HepG2 (cell line): ENCODE results near the gene TGM5. TPM values are rescaled to one million over a fixed set of nuclear protein-coding genes. Genes with fewer than 3 reads are reported as not detected.

Experiments
- ATAC-seq: fragments of 200-7000 bp; cut with Tn5 transposase; 3 replicates; pipeline ENCODE4 v1.9.1; 2020; ENCODE audit warnings: mild to moderate bottlenecking, moderate library complexity
- BruUV-seq: library from RNA; stranded (reverse); fragments of 400-500 nt; replicated peaks from 2 replicates; lab custom pipeline; 2021; lab: Mats Ljungman, UMichigan
- CTCF ChIA-PET: fragments of 300-600 bp; formaldehyde crosslinking; extraction: SDS; loops from one replicate; lab custom pipeline; 2021; ENCODE audit warnings: low total read pairs, inconsistent platforms, low intra/inter-chr PET ratio; lab: Yijun Ruan, JAX
- POLR2A ChIA-PET: fragments of 350-600 bp; sonication (Branson Sonifier 250); formaldehyde crosslinking; loops from one replicate; lab custom pipeline; 2020; ENCODE audit warnings: antibody characterized with exemption, inconsistent platforms; lab: Yijun Ruan, JAX
- DNase-seq: peaks from one replicate; pipeline ENCODE4 v3.0.0-alpha.2; 2015; ENCODE audit warnings: low spot score
- FAIRE-seq: peaks from 3 replicates; lab custom pipeline; 2011; peaks lifted over from hg19 to GRCh38; lab: Jason Lieb, UNC
- H2AFZ ChIP-seq: one replicate; pipeline ENCODE4 v1.6.1; 2011; ENCODE audit warnings: low read length, inconsistent platforms
- H3K27ac ChIP-seq: fragments of 300-600 bp; 3 replicates; pipeline ENCODE4 v1.8.0; 2011; ENCODE audit warnings: mixed run types, mild to moderate bottlenecking, mixed read lengths, low read length, inconsistent platforms; ENCODE audit not compliant: insufficient read depth; ENCODE audit errors: extremely low read length
- H3K27me3 ChIP-seq, 2 experiments: fragments of 200-600 bp in 1 of 2; 2 replicates in 1 of 2; 3 replicates in 1 of 2; pipeline versions ENCODE4 v1.6.0 to v1.8.0; 2011; ENCODE audit warnings: low read length in 2 of 2, mild to moderate bottlenecking in 2 of 2, moderate library complexity in 2 of 2, inconsistent platforms in 1 of 2; ENCODE audit not compliant: insufficient read depth in 2 of 2, control insufficient read depth in 1 of 2
- H3K36me3 ChIP-seq, 2 experiments: fragments of 200-600 bp in 1 of 2; replicated peaks in 1 of 2; 2 replicates in 1 of 2; 3 replicates in 1 of 2; pipeline versions ENCODE4 v1.5.1 to v1.8.0; 2011; ENCODE audit warnings: low read length in 2 of 2, inconsistent platforms in 1 of 2; ENCODE audit not compliant: insufficient read depth in 2 of 2, control insufficient read depth in 1 of 2
- H3K4me1 ChIP-seq: 2 replicates; pipeline ENCODE4 v1.5.1; 2012; ENCODE audit warnings: low read length, inconsistent platforms; ENCODE audit not compliant: insufficient read depth
- H3K4me2 ChIP-seq: 2 replicates; pipeline ENCODE4 v1.6.0; 2011; ENCODE audit warnings: low read depth, low read length, inconsistent platforms
- H3K4me3 ChIP-seq, 3 experiments: fragments of 200-600 bp in 1 of 3; sonication (generic), shearing (Covaris generic) in 1 of 3; replicated peaks in 1 of 3; 2 replicates each; pipeline ENCODE4 v1.5.1; 2011 to 2016; ENCODE audit warnings: low read length in 3 of 3, inconsistent platforms in 2 of 3, low read depth in 2 of 3, mild to moderate bottlenecking in 2 of 3, control low read depth in 1 of 3, mixed read lengths in 1 of 3; ENCODE audit not compliant: insufficient read depth in 1 of 3
- H3K79me2 ChIP-seq: one replicate; pipeline ENCODE4 v1.6.1; 2011; ENCODE audit warnings: low read length, inconsistent platforms; ENCODE audit not compliant: insufficient read depth
- H3K9ac ChIP-seq: 2 replicates; pipeline ENCODE4 v1.6.0; 2011; ENCODE audit warnings: mild to moderate bottlenecking, low read depth, low read length, inconsistent platforms; ENCODE audit not compliant: insufficient read depth
- H3K9me3 ChIP-seq: 2 replicates; pipeline ENCODE4 v1.5.1; 2012; ENCODE audit warnings: mild to moderate bottlenecking, low read length
- H4K20me1 ChIP-seq: 2 replicates; pipeline ENCODE4 v1.6.0; 2011; ENCODE audit warnings: inconsistent platforms, mild to moderate bottlenecking, low read length, moderate library complexity; ENCODE audit not compliant: insufficient read depth
- MBD4 ChIP-seq: IDR thresholded peaks from 2 replicates; pipeline ENCODE4 v1.6.1; 2012; ENCODE audit warnings: low read length, inconsistent platforms, borderline replicate concordance
- SKI ChIP-seq: fragments of 450-650 bp; IDR thresholded peaks from one replicate; pipeline ENCODE4 v1.6.1; 2018; ENCODE audit warnings: mild to moderate bottlenecking; ENCODE audit not compliant: partially characterized antibody
- SMC3 ChIP-seq: IDR thresholded peaks from 2 replicates; pipeline ENCODE4 v1.6.1; 2011; ENCODE audit warnings: low read length, improper control_type of control experiment
- STAG1 ChIP-seq: sonication (generic); formaldehyde crosslinking; IDR thresholded peaks from 2 replicates; pipeline ENCODE4 v1.4.0; 2020; ENCODE audit warnings: missing genetic modification reagents
- TEAD3 ChIP-seq: optimal IDR thresholded peaks from 2 replicates; pipeline ENCODE3; 2016; ENCODE audit warnings: borderline replicate concordance
- XRCC5 ChIP-seq: fragments of 200-400 bp; formaldehyde crosslinking; optimal IDR thresholded peaks from 2 replicates; pipeline ENCODE3; 2017; ENCODE audit warnings: mild to moderate bottlenecking, low read length
- ZBTB38 ChIP-seq: sonication (generic); formaldehyde crosslinking; IDR thresholded peaks from 2 replicates; pipeline ENCODE4 v1.5.1; 2020; ENCODE audit warnings: mild to moderate bottlenecking, missing genetic modification reagents
- ZNF101 ChIP-seq: sonication (generic); formaldehyde crosslinking; IDR thresholded peaks from 2 replicates; pipeline ENCODE4 v1.4.0; 2020; ENCODE audit warnings: mild to moderate bottlenecking, low read depth, missing genetic modification reagents, borderline replicate concordance
- WGBS: methylation state at CpG from one replicate; pipeline ENCODE4 v1.1.6; 2017; ENCODE audit warnings: low lambda C conversion rate; 5-methylcytosine and 5-hydroxymethylcytosine counted together
- in situ Hi-C: cut with HindIII; loops from 2 replicates; pipeline ENCODE4 v1.10.0; 2017; ENCODE audit warnings: low pct_unique_long_range_greater_than_20kb; ENCODE audit not compliant: extremely low pct_ligation_motif_present
- intact Hi-C: fragments of 100-400 bp; cut with micrococcal nuclease; formaldehyde crosslinking; loops from one replicate; pipeline ENCODE4 v1.10.0; 2022; ENCODE audit not compliant: unreplicated experiment
- polyA plus RNA-seq, 8 experiments: library from polyadenylated mRNA; depleted of rRNA in 3 of 8; stranded (reverse) in 7 of 8; unstranded in 1 of 8; fragments of >200 nt; fragmentation: Illumina TruSeq in 4 of 8; extraction: Trizol in 4 of 8; gene quantifications; 2 replicates each; pipeline versions ENCODE4 v1.2.1 to v1.2.3, GENCODE V29; 2011 to 2016; ENCODE audit warnings: low read depth in 4 of 8, missing spikeins in 1 of 8, mixed read lengths in 1 of 8; ENCODE audit not compliant: insufficient read depth in 1 of 8
- total RNA-seq, 5 experiments: library from RNA; depleted of rRNA; stranded (reverse); fragments of >200 nt; fragmentation: Illumina TruSeq; extraction: Trizol; gene quantifications; 2 replicates each; pipeline ENCODE4 v1.2.3, GENCODE V29; 2016; ENCODE audit warnings: low read depth in 1 of 5
- TF ChIP-seq, protein P1 (sequence below): sonication (generic); formaldehyde crosslinking; IDR thresholded peaks from 2 replicates; pipeline ENCODE4 v1.8.1; 2023; ENCODE audit warnings: mild to moderate bottlenecking, missing genetic modification reagents, borderline replicate concordance
- TF ChIP-seq, protein P2 (sequence below): sonication (generic); formaldehyde crosslinking; IDR thresholded peaks from 2 replicates; pipeline ENCODE4 v1.8.0; 2022; ENCODE audit warnings: mild to moderate bottlenecking, missing genetic modification reagents; ENCODE audit not compliant: insufficient replicate concordance
- TF ChIP-seq, protein P3 (sequence below): sonication (generic); formaldehyde crosslinking; IDR thresholded peaks from 2 replicates; pipeline ENCODE4 v1.5.0; 2020; ENCODE audit warnings: missing genetic modification reagents
- TF ChIP-seq, protein P4 (sequence below): sonication (generic); formaldehyde crosslinking; IDR thresholded peaks from 2 replicates; pipeline ENCODE4 v1.5.0; 2020; ENCODE audit warnings: missing genetic modification reagents, mild to moderate bottlenecking, borderline replicate concordance
- TF ChIP-seq, protein P5 (sequence below): sonication (generic); formaldehyde crosslinking; IDR thresholded peaks from 2 replicates; pipeline ENCODE4 v1.5.0; 2020; ENCODE audit warnings: mild to moderate bottlenecking, missing genetic modification reagents, moderate library complexity

TGM5 gene
- total and polyA plus RNA-seq, 2 of the 13 experiments (the other 11 are each of a cell fraction or from before 2014, with no cell fraction given): 0.18 to 0.65 TPM

DNA sequence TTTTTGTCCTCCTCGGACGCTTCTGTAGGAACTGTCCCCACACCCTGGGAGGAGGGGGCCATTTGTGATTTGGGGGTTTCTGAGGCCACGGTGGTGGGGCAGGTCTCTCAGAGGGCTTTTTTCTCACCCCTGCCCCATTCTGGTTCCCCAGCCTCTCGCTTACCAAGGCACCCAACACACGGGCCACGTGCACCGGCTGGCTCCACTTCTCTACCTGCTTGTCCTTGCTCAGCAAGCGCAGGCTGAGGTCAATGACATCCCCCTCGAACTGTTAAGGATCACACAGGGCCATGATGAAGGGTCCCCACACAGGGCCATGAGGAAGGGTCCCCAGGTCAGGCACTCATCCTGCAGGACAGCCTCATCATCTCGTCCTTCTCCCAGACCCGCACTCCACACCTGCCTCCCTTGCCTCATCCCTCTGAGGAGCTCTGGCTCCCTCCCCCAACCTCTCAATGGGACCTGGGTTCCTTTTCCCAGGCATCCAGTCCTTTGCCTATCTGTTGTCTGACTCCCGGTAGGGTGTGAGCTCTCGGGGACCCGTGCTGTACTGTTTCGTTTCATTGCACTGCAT lies 56.5 kb downstream of the TGM5 start (continued):
- TF ChIP-seq, protein P1, sequence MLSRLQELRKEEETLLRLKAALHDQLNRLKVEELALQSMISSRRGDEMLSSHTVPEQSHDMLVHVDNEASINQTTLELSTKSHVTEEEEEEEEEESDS: no peak

DNA sequence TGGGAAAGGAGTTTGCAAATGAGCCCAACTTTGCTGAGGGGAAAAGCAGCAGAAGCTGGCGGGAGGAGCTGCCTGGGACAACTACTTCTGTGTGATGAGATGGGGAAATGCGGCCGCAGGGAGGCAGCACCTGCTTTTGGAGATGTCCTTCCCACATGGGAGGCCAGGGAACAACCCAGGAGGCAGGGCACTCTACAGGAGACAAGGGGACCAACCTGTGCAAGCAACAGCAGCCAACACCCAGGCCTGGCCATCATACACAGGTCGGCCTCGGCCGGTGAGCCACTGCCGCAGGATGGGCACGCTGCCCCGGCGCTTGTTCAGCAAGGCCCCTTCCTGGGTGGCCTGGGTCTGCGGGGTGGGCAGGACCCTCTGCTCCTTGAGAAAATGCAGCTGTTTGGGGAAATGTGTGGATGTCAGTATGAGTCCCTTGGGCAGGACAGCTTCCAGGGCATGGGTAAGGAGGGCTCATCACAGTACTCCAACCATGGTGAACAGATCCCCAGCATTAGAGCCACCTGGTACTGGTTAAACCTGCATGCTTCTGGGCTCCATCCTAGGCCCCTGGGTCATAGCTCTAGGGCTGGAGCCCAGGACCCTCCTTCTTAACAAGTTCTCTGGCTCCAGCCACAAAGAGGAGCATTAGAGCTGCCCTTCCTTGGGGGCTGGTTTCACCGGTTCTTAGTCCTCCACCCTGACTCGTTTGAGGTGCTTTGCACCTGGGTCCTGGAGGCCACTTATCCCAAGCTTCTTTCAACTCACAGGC lies 57.5 kb downstream of the TGM5 start:
- 10% methylated on average over 5 of the region's 13 CpGs for WGBS
- CTCF ChIA-PET: interaction anchor here (1.8 kb wide), 1 partner anchor 76 kb away, joined by 11 read pairs; no protein-coding TSS in a partner anchor

More for the DNA sequence above, 57.5 kb downstream of the TGM5 start:
- Histone ChIP-seq H3K79me2 (no peaks in the 10 kb centered on the region), H3K9me3 (no peaks in the 10 kb centered on the region), H3K36me3 (no peaks in the 10 kb centered on the region), H3K27ac (no peak overlapping the region), H3K4me3 (no peak overlapping the region), H3K27me3 (peaks cover 1 to 61% of the 10 kb centered on the region in 2 experiments; a peak in 3 of 5 replicates), H3K4me2 (no peak overlapping the region), H3K4me1 (peaks cover under 1% of the 10 kb centered on the region; the same call in 1 of the 2 replicates), H4K20me1 (no peaks in the 10 kb centered on the region), H2AFZ (no peak overlapping the region), H3K9ac (no peak overlapping the region)
- peak; percentile 41 for DNase-seq
- TF ChIP-seq, protein P2, sequence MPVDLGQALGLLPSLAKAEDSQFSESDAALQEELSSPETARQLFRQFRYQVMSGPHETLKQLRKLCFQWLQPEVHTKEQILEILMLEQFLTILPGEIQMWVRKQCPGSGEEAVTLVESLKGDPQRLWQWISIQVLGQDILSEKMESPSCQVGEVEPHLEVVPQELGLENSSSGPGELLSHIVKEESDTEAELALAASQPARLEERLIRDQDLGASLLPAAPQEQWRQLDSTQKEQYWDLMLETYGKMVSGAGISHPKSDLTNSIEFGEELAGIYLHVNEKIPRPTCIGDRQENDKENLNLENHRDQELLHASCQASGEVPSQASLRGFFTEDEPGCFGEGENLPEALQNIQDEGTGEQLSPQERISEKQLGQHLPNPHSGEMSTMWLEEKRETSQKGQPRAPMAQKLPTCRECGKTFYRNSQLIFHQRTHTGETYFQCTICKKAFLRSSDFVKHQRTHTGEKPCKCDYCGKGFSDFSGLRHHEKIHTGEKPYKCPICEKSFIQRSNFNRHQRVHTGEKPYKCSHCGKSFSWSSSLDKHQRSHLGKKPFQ: no peak
- peak; percentile 66 for TF ChIP-seq STAG1
- peak; percentile 32 for TF ChIP-seq XRCC5
- TF ChIP-seq, protein P3, sequence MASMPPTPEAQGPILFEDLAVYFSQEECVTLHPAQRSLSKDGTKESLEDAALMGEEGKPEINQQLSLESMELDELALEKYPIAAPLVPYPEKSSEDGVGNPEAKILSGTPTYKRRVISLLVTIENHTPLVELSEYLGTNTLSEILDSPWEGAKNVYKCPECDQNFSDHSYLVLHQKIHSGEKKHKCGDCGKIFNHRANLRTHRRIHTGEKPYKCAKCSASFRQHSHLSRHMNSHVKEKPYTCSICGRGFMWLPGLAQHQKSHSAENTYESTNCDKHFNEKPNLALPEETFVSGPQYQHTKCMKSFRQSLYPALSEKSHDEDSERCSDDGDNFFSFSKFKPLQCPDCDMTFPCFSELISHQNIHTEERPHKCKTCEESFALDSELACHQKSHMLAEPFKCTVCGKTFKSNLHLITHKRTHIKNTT (CRISPR knock-in tag): no peak
- no peak for TF ChIP-seq TEAD3 (CRISPR knock-in tag)
- TF ChIP-seq, protein P4, sequence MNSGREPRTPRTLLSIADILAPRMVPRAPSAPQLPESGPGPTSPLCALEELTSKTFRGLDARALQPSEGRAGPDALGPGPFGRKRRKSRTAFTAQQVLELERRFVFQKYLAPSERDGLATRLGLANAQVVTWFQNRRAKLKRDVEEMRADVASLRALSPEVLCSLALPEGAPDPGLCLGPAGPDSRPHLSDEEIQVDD: no peak
- TF ChIP-seq, protein P5, sequence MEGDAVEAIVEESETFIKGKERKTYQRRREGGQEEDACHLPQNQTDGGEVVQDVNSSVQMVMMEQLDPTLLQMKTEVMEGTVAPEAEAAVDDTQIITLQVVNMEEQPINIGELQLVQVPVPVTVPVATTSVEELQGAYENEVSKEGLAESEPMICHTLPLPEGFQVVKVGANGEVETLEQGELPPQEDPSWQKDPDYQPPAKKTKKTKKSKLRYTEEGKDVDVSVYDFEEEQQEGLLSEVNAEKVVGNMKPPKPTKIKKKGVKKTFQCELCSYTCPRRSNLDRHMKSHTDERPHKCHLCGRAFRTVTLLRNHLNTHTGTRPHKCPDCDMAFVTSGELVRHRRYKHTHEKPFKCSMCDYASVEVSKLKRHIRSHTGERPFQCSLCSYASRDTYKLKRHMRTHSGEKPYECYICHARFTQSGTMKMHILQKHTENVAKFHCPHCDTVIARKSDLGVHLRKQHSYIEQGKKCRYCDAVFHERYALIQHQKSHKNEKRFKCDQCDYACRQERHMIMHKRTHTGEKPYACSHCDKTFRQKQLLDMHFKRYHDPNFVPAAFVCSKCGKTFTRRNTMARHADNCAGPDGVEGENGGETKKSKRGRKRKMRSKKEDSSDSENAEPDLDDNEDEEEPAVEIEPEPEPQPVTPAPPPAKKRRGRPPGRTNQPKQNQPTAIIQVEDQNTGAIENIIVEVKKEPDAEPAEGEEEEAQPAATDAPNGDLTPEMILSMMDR (CRISPR knock-in tag): peak; percentile 69
- TF ChIP-seq MBD4: no peak
- no peak for TF ChIP-seq ZBTB38 (CRISPR knock-in tag)
- TF ChIP-seq SKI: no peak
- TF ChIP-seq SMC3: peak; percentile 31
- TF ChIP-seq ZNF101 (CRISPR knock-in tag): no peak
- POLR2A ChIA-PET: interaction anchor here (0.9 kb wide), 1 partner anchor 16 kb away, joined by 3 read pairs; no protein-coding TSS in a partner anchor
- in situ Hi-C loops: loop anchor here (5.0 to 25.0 kb wide), 2 partner anchors 68 to 497 kb away; no protein-coding TSS in a partner anchor
- no TSS peak for BruUV-seq
- peak; percentile 80 for ATAC-seq
- intact Hi-C loops: loop anchor here (1.0 kb wide), 1 partner anchor 76 kb away; no protein-coding TSS in a partner anchor
- FAIRE-seq: peak; percentile 48
